ENCODE results near the gene TCF25.
"Not testable (repeated sequence)": the region's sequence is repeated elsewhere in the genome, so short reads cannot be mapped to it uniquely, and the experiment has no call there.

- TF ChIP-seq CTCF (optimal IDR thresholded peaks at IDR 0.05 in 1 of 3, IDR thresholded peaks at IDR 0.05 in 1 of 3, conservative IDR thresholded peaks at IDR 0.05 in 1 of 3; ENCODE audit: extremely low read depth in 1 of 3, insufficient read depth in 2 of 3, low read length in 3 of 3); EZH2 (IDR thresholded peaks at IDR 0.05; ENCODE audit: low read length): not testable (repeated sequence)
These were observed 36.9 kb upstream of the TCF25 start for GRCh38 chr16:89836484-89836883.
